ENCODE measurements around the gene CDCA5. TPM values are rescaled to one million over a fixed set of nuclear protein-coding genes. Genes with fewer than 3 reads are reported as not detected.

Gene CDCA5
- total RNA-seq, 1 experiment from 2014 or later = 67.0 TPM

- no TSS peak for BruUV-seq (replicated peaks)
- Mint-ChIP-seq H3K36me3 (ENCODE audit: insufficient read depth, unreplicated experiment) (peaks cover 16% of the 10 kb centered on the region), H3K27ac (ENCODE audit: unreplicated experiment) (no peak overlapping the region), H3K9me3 (ENCODE audit: unreplicated experiment) (no peaks in the 10 kb centered on the region), H3K4me3 (ENCODE audit: unreplicated experiment) (no peak overlapping the region), H3K4me1 (ENCODE audit: low read depth, unreplicated experiment) (peaks cover 7% of the 10 kb centered on the region), H3K27me3 (ENCODE audit: insufficient read depth, unreplicated experiment) (no peaks in the 10 kb centered on the region)
- Histone ChIP-seq H3K36me3 (ENCODE audit: control insufficient read depth, insufficient read depth, low read length) (peaks cover 2% of the 10 kb centered on the region; the same call in 1 of the 2 replicates), H3K9me3 (no peaks in the 10 kb centered on the region), H3K27me3 (replicated peaks; ENCODE audit: control insufficient read depth, insufficient read depth, low read length) (no peaks in the 10 kb centered on the region), H3K4me1 (peaks cover 10% of the 10 kb centered on the region; the same call in 1 of the 2 replicates), H3K4me3 (ENCODE audit: low read depth, low read length) (no peak overlapping the region)
- intact Hi-C loops (cut with micrococcal nuclease; ENCODE audit: unreplicated experiment) = no loop called here
- ChIA-PET CTCF (interaction anchor here (0.5 kb wide), 1 partner anchor 25 kb away, joined by 5 read pairs; no protein-coding TSS in a partner anchor), POLR2A (no interaction called here)
- no peak for TF ChIP-seq CTCF (IDR thresholded peaks at IDR 0.05; ENCODE audit: insufficient read depth in 1 of 2, low read depth in 1 of 2, low read length in 1 of 2, severe bottlenecking in 1 of 2, unreplicated experiment in 1 of 2)
- no peak for DNase-seq
Measured at GRCh38 chr11:65089621-65090020, 5.8 kb upstream of the CDCA5 start.

- intact Hi-C loops (cut with micrococcal nuclease; ENCODE audit: unreplicated experiment) = no loop called here
- H3K27ac Mint-ChIP-seq (ENCODE audit: unreplicated experiment) = no peak overlapping the region
- POLR2A ChIA-PET = no interaction called here
Measured at GRCh38 chr11:65087827-65088226, 4.0 kb upstream of the CDCA5 start.

GRCh38 chr11:65087216-65087615 lies 3.4 kb upstream of the CDCA5 start:
- ChIA-PET CTCF (no interaction called here), POLR2A (no interaction called here)
- Histone ChIP-seq H3K9me3 (no peaks in the 10 kb centered on the region), H3K27me3 (replicated peaks; ENCODE audit: control insufficient read depth, insufficient read depth, low read length) (no peaks in the 10 kb centered on the region), H3K4me1 (peaks cover 16% of the 10 kb centered on the region; the same call in 1 of the 2 replicates), H3K4me3 (ENCODE audit: low read depth, low read length) (no peak overlapping the region), H3K36me3 (ENCODE audit: control insufficient read depth, insufficient read depth, low read length) (peaks cover 2% of the 10 kb centered on the region; the same call in 1 of the 2 replicates)
- Mint-ChIP-seq H3K36me3 (ENCODE audit: insufficient read depth, unreplicated experiment) (peaks cover 39% of the 10 kb centered on the region), H3K27ac (ENCODE audit: unreplicated experiment) (no peak overlapping the region), H3K4me3 (ENCODE audit: unreplicated experiment) (no peak overlapping the region), H3K27me3 (ENCODE audit: insufficient read depth, unreplicated experiment) (no peaks in the 10 kb centered on the region), H3K9me3 (ENCODE audit: unreplicated experiment) (no peaks in the 10 kb centered on the region), H3K4me1 (ENCODE audit: low read depth, unreplicated experiment) (peaks cover 12% of the 10 kb centered on the region)
- BruUV-seq (replicated peaks) = no TSS peak
- intact Hi-C loops (cut with micrococcal nuclease; ENCODE audit: unreplicated experiment) = no loop called here
- no peak for TF ChIP-seq CTCF (IDR thresholded peaks at IDR 0.05; ENCODE audit: insufficient read depth in 1 of 2, low read depth in 1 of 2, low read length in 1 of 2, severe bottlenecking in 1 of 2, unreplicated experiment in 1 of 2)
- DNase-seq = no peak

More at GRCh38 chr11:65087827-65088226, 4.0 kb upstream of the CDCA5 start:
- H3K9me3 ChIP-seq = no peaks in the 10 kb centered on the region
- peaks cover 34% of the 10 kb centered on the region for H3K36me3 Mint-ChIP-seq (ENCODE audit: insufficient read depth, unreplicated experiment)
- H3K4me1 Mint-ChIP-seq (ENCODE audit: low read depth, unreplicated experiment) = peaks cover 9% of the 10 kb centered on the region
- DNase-seq = no peak
- no peaks in the 10 kb centered on the region for H3K27me3 Mint-ChIP-seq (ENCODE audit: insufficient read depth, unreplicated experiment)
- CTCF ChIA-PET = no interaction called here
- no TSS peak for BruUV-seq (replicated peaks)
- no peaks in the 10 kb centered on the region for H3K9me3 Mint-ChIP-seq (ENCODE audit: unreplicated experiment)
- no peaks in the 10 kb centered on the region for H3K27me3 ChIP-seq (replicated peaks; ENCODE audit: control insufficient read depth, insufficient read depth, low read length)
- peaks cover 2% of the 10 kb centered on the region; the same call in 1 of the 2 replicates for H3K36me3 ChIP-seq (ENCODE audit: control insufficient read depth, insufficient read depth, low read length)
- no peak overlapping the region for H3K4me3 ChIP-seq (ENCODE audit: low read depth, low read length)
- no peak overlapping the region for H3K4me3 Mint-ChIP-seq (ENCODE audit: unreplicated experiment)
- peaks cover 12% of the 10 kb centered on the region; the same call in 1 of the 2 replicates for H3K4me1 ChIP-seq
- no peak for TF ChIP-seq CTCF (IDR thresholded peaks at IDR 0.05; ENCODE audit: insufficient read depth in 1 of 2, low read depth in 1 of 2, low read length in 1 of 2, severe bottlenecking in 1 of 2, unreplicated experiment in 1 of 2)
